IPS DF 6.9 (cell line): ENCODE measurements around the gene CAPN12.
"Not testable (repeated sequence)": the region's sequence is repeated elsewhere in the genome, so short reads cannot be mapped to it uniquely, and the experiment has no call there.

ENCODE experiments used
- DNase-seq: peaks from one replicate; pipeline ENCODE4 v3.0.0-alpha.2; 2013; ENCODE audit warnings: low read depth, low spot score
- H3K27ac ChIP-seq: one replicate; pipeline ENCODE4 v1.5.1; 2013; ENCODE audit warnings: low read length, control low read depth
- H3K27me3 ChIP-seq: 2 replicates; pipeline ENCODE4 v1.6.1; 2013; ENCODE audit warnings: mild to moderate bottlenecking, low read length; ENCODE audit not compliant: control insufficient read depth, insufficient read depth
- H3K36me3 ChIP-seq: 2 replicates; pipeline ENCODE4 v1.6.1; 2013; ENCODE audit warnings: low read length; ENCODE audit not compliant: control insufficient read depth, insufficient read depth
- H3K4me1 ChIP-seq: 2 replicates; pipeline ENCODE4 v1.6.1; 2013; ENCODE audit warnings: low read length; ENCODE audit not compliant: control insufficient read depth, insufficient read depth
- H3K4me3 ChIP-seq: 2 replicates; pipeline ENCODE4 v1.5.1; 2013; ENCODE audit warnings: mild to moderate bottlenecking, low read length
- H3K9me3 ChIP-seq: 2 replicates; pipeline ENCODE4 v1.6.1; 2013; ENCODE audit warnings: low read length, inconsistent platforms; ENCODE audit not compliant: control insufficient read depth, insufficient read depth
- WGBS: extraction: QIAGEN DNeasy Blood & Tissue Kit; methylation state at CpG from one replicate; pipeline ENCODE4 v1.1.7; 2013; ENCODE audit warnings: mixed read lengths, missing lambda C conversion rate; ENCODE audit not compliant: insufficient read length, insufficient coverage; 5-methylcytosine and 5-hydroxymethylcytosine counted together

CAPN12 gene

GRCh38 chr19:38785187-38785699 lies 41.0 kb upstream of the CAPN12 start:
- Histone ChIP-seq H3K9me3 (no peaks in the 10 kb centered on the region), H3K4me3 (no peak overlapping the region), H3K4me1 (no peaks in the 10 kb centered on the region), H3K27ac (no peak overlapping the region), H3K36me3 (no peaks in the 10 kb centered on the region), H3K27me3 (no peaks in the 10 kb centered on the region)
- no peak for DNase-seq
- no CpG with 5 or more reads among the region's 7 CpGs for WGBS

- no peaks in the 10 kb centered on the region for H3K4me1 ChIP-seq
- no peak for DNase-seq
- no peak overlapping the region for H3K27ac ChIP-seq
- no peak overlapping the region for H3K4me3 ChIP-seq
- no peaks in the 10 kb centered on the region for H3K36me3 ChIP-seq
- no peaks in the 10 kb centered on the region for H3K9me3 ChIP-seq
- no CpG with 5 or more reads among the region's 3 CpGs for WGBS
- H3K27me3 ChIP-seq: no peaks in the 10 kb centered on the region
Observed at GRCh38 chr19:38784224-38784623, 40.0 kb upstream of the CAPN12 start.

GRCh38 chr19:38782212-38782611 lies 37.9 kb upstream of the CAPN12 start:
- no CpG with 5 or more reads among the region's 13 CpGs for WGBS

GRCh38 chr19:38781058-38781457 lies 36.8 kb upstream of the CAPN12 start:
- no CpG with 5 or more reads among the region's 7 CpGs for WGBS

More at GRCh38 chr19:38782212-38782611, 37.9 kb upstream of the CAPN12 start:
- H3K4me1 ChIP-seq, H3K27me3 ChIP-seq, DNase-seq, H3K9me3 ChIP-seq, H3K4me3 ChIP-seq, H3K27ac ChIP-seq, H3K36me3 ChIP-seq: not testable (repeated sequence)

GRCh38 chr19:38780443-38780842 lies 36.2 kb upstream of the CAPN12 start:
- no CpG with 5 or more reads among the region's 7 CpGs for WGBS
- H3K4me1 ChIP-seq: no peaks in the 10 kb centered on the region
- no peaks in the 10 kb centered on the region for H3K36me3 ChIP-seq
- H3K9me3 ChIP-seq: no peaks in the 10 kb centered on the region
- H3K27ac ChIP-seq: no peak overlapping the region
- H3K4me3 ChIP-seq: no peak overlapping the region
- no peaks in the 10 kb centered on the region for H3K27me3 ChIP-seq
- DNase-seq: no peak

More at GRCh38 chr19:38781058-38781457, 36.8 kb upstream of the CAPN12 start:
- no peak overlapping the region for H3K27ac ChIP-seq
- no peaks in the 10 kb centered on the region for H3K4me1 ChIP-seq
- H3K4me3 ChIP-seq: no peak overlapping the region
- no peak for DNase-seq
- no peaks in the 10 kb centered on the region for H3K27me3 ChIP-seq
- H3K9me3 ChIP-seq: no peaks in the 10 kb centered on the region
- H3K36me3 ChIP-seq: no peaks in the 10 kb centered on the region

GRCh38 chr19:38778733-38779132 lies 34.5 kb upstream of the CAPN12 start:
- H3K4me1 ChIP-seq: no peaks in the 10 kb centered on the region
- DNase-seq: no peak
- WGBS: no CpG with 5 or more reads among the region's 7 CpGs
- H3K9me3 ChIP-seq: no peaks in the 10 kb centered on the region
- no peaks in the 10 kb centered on the region for H3K27me3 ChIP-seq
- H3K27ac ChIP-seq: no peak overlapping the region
- H3K36me3 ChIP-seq: no peaks in the 10 kb centered on the region
- no peak overlapping the region for H3K4me3 ChIP-seq

- DNase-seq: no peak
- Histone ChIP-seq H3K4me1 (no peaks in the 10 kb centered on the region; the same call in 1 of the 2 replicates), H3K27me3 (no peaks in the 10 kb centered on the region), H3K27ac (no peak overlapping the region), H3K4me3 (no peak overlapping the region), H3K36me3 (no peaks in the 10 kb centered on the region), H3K9me3 (no peaks in the 10 kb centered on the region)
- no CpG with 5 or more reads among the region's 13 CpGs for WGBS
Observed at GRCh38 chr19:38774181-38774950, 30.1 kb upstream of the CAPN12 start.

GRCh38 chr19:38773469-38774177 lies 29.3 kb upstream of the CAPN12 start, which contains the start of gene LGALS7:
Gene LGALS7 (minus strand): TSS chr19:38773517. CDS start chr19:38773492, 25 bp downstream.
- no peak for DNase-seq
- no CpG with 5 or more reads among the region's 14 CpGs for WGBS
- Histone ChIP-seq H3K36me3 (no peaks in the 10 kb centered on the region), H3K9me3 (no peaks in the 10 kb centered on the region), H3K27me3 (no peaks in the 10 kb centered on the region), H3K27ac (no peak within 1 kb of the TSS), H3K4me3 (no peak within 1 kb of the TSS), H3K4me1 (no peaks in the 10 kb centered on the region; the same call in 1 of the 2 replicates)

GRCh38 chr19:38771569-38771968 lies 27.3 kb upstream of the CAPN12 start:
- not testable (repeated sequence) for H3K9me3 ChIP-seq, H3K36me3 ChIP-seq, H3K27me3 ChIP-seq, H3K27ac ChIP-seq, H3K4me1 ChIP-seq, H3K4me3 ChIP-seq, DNase-seq
- WGBS: no CpG with 5 or more reads among the region's 30 CpGs

- H3K4me1 ChIP-seq, H3K4me3 ChIP-seq, H3K36me3 ChIP-seq, H3K27ac ChIP-seq, H3K9me3 ChIP-seq, H3K27me3 ChIP-seq, DNase-seq: not testable (repeated sequence)
- no CpG with 5 or more reads among the region's 22 CpGs for WGBS
Observed at GRCh38 chr19:38770949-38771275, 26.6 kb upstream of the CAPN12 start.
